Neural progenitor cell (in vitro differentiated cells): Measurements from ENCODE around the gene UBAP2L.

Experiments
- CTCF ChIP-seq: fragments of 200-600 bp; sonication (generic); IDR thresholded peaks from 2 replicates; pipeline ENCODE4 v1.5.1; 2017; ENCODE audit warnings: antibody characterized with exemption, mild to moderate bottlenecking
- EZH2 ChIP-seq: fragments of 200-600 bp; sonication (generic); IDR thresholded peaks from 2 replicates; pipeline ENCODE4 v1.6.1; 2017; ENCODE audit warnings: antibody characterized with exemption, mild to moderate bottlenecking, moderate library complexity
- EZH2phosphoT487 ChIP-seq: fragments of 200-600 bp; sonication (generic); IDR thresholded peaks from 2 replicates; pipeline ENCODE4 v1.6.1; 2017; ENCODE audit warnings: antibody characterized with exemption

GRCh38 chr1:154276797-154277196, 56.0 kb downstream of the UBAP2L start:
- TF ChIP-seq CTCF, result peak; percentile 45
- TF ChIP-seq EZH2, result no peak
- TF ChIP-seq EZH2phosphoT487, result no peak
